ENCODE results near the gene CNTLN.

GRCh38 chr9:17165764-17166163 lies 30.9 kb downstream of the CNTLN start:
- TF ChIP-seq CTCF (IDR thresholded peaks at IDR 0.05 in 2 of 3, conservative IDR thresholded peaks at IDR 0.05 in 1 of 3; ENCODE audit: insufficient read depth in 2 of 3, low read depth in 1 of 3, low read length in 3 of 3) (no peak), GTF2F1 (IDR thresholded peaks at IDR 0.05; ENCODE audit: low read depth, low read length) (no peak), ZNF384 (IDR thresholded peaks at IDR 0.05; ENCODE audit: low read depth, low read length) (no peak), HIVEP1 (CRISPR knock-in tag; IDR thresholded peaks at IDR 0.05) (no peak), EZH2 (IDR thresholded peaks at IDR 0.05; ENCODE audit: borderline replicate concordance, low read depth, low read length) (no peak), BRD4 (IDR thresholded peaks at IDR 0.05) (no peak), SIN3A (IDR thresholded peaks at IDR 0.05; ENCODE audit: borderline replicate concordance in 2 of 2, control insufficient read depth in 1 of 2, low read depth in 2 of 2, low read length in 2 of 2) (no peak), TCF7L2 (IDR thresholded peaks at IDR 0.05; ENCODE audit: low read depth, low read length) (no peak)
